ENCODE results near the gene SCAF1. TPM values are rescaled to one million over a fixed set of nuclear protein-coding genes. Genes with fewer than 3 reads are reported as not detected.

The SCAF1 gene
- total RNA-seq, 4 donors from 2014 or later = 8.8 to 76.9 (median 11.4) TPM

GRCh38 chr19:49690079-49690655 lies 48.2 kb downstream of the SCAF1 start:
- Histone ChIP-seq H3K27ac (peak overlapping the region; percentile 71 to 77), H3K36me3 (no peaks in the 10 kb centered on the region), H3K27me3 (no peaks in the 10 kb centered on the region), H3K4me1 (peaks cover 0 to 7% of the 10 kb centered on the region in 2 donors), H3K4me3 (peak overlapping the region; percentile 39 to 44), H3K9me3 (no peaks in the 10 kb centered on the region)
- DNase-seq = no peak
- intact Hi-C loops (cut with DNase I; ENCODE audit: low total_unique reads) = no loop called here
- TF ChIP-seq POLR2A (IDR thresholded peaks at IDR 0.05) = no peak
- peak in 1 of 4 experiments; percentile 4 for TF ChIP-seq CTCF (IDR thresholded peaks at IDR 0.05)

GRCh38 chr19:49690656-49691242 lies 48.7 kb downstream of the SCAF1 start, which contains the start of gene CPT1C:
Gene CPT1C (plus strand): TSS chr19:49691116. CDS start chr19:49692253, 1,137 bp downstream.
- intact Hi-C loops (cut with DNase I; ENCODE audit: low total_unique reads) = no loop called here
- peak within 1 kb of the TSS; percentile 39 to 44 for H3K4me3 ChIP-seq
- peak; percentile 85 to 87 for DNase-seq
- H3K27me3 ChIP-seq = no peaks in the 10 kb centered on the region
- no peaks in the 10 kb centered on the region for H3K9me3 ChIP-seq
- no peaks in the 10 kb centered on the region for H3K36me3 ChIP-seq
- H3K4me1 ChIP-seq = peaks cover 0 to 7% of the 10 kb centered on the region in 2 donors
- H3K27ac ChIP-seq = peak within 1 kb of the TSS; percentile 71 to 77
- TF ChIP-seq CTCF (IDR thresholded peaks at IDR 0.05) = no peak
- TF ChIP-seq POLR2A (IDR thresholded peaks at IDR 0.05) = peak; percentile 59 to 62

GRCh38 chr19:49691243-49692146 lies 49.5 kb downstream of the SCAF1 start:
- H3K4me1 ChIP-seq = peaks cover 0 to 7% of the 10 kb centered on the region in 2 donors
- no peaks in the 10 kb centered on the region for H3K27me3 ChIP-seq
- H3K9me3 ChIP-seq = no peaks in the 10 kb centered on the region
- peak; percentile 64 to 73 for DNase-seq
- peak overlapping the region; percentile 71 to 77 for H3K27ac ChIP-seq
- intact Hi-C loops (cut with DNase I; ENCODE audit: low total_unique reads) = no loop called here
- H3K4me3 ChIP-seq = peak overlapping the region; percentile 39 to 44
- TF ChIP-seq CTCF (IDR thresholded peaks at IDR 0.05) (no peak), POLR2A (IDR thresholded peaks at IDR 0.05) (no peak)
- no peaks in the 10 kb centered on the region for H3K36me3 ChIP-seq

GRCh38 chr19:49692147-49692506 lies 50.1 kb downstream of the SCAF1 start:
- H3K27ac ChIP-seq = peak overlapping the region; percentile 7 to 20
- DNase-seq = no peak
- H3K27me3 ChIP-seq = no peaks in the 10 kb centered on the region
- no peaks in the 10 kb centered on the region for H3K9me3 ChIP-seq
- peaks cover 0 to 7% of the 10 kb centered on the region in 2 donors for H3K4me1 ChIP-seq
- intact Hi-C loops (cut with DNase I; ENCODE audit: low total_unique reads) = no loop called here
- H3K4me3 ChIP-seq = peak overlapping the region in 1 of 2 donors; percentile 44
- no peak for TF ChIP-seq POLR2A (IDR thresholded peaks at IDR 0.05)
- TF ChIP-seq CTCF (IDR thresholded peaks at IDR 0.05) = no peak
- H3K36me3 ChIP-seq = no peaks in the 10 kb centered on the region

Measured in uterus (tissue), 4 donors.